GM10266 (cell line): ENCODE results near the gene INPP5J.

Experiments
- DNase-seq: peaks from one replicate; pipeline ENCODE4 v3.0.0; 2012; ENCODE audit errors: extremely low spot score
- CTCF ChIP-seq: IDR thresholded peaks from 2 replicates; pipeline ENCODE4 v1.5.1; 2012; ENCODE audit warnings: mild to moderate bottlenecking, low read depth; ENCODE audit not compliant: control insufficient read depth, insufficient read depth; ENCODE audit errors: missing control alignments

INPP5J gene

DNA sequence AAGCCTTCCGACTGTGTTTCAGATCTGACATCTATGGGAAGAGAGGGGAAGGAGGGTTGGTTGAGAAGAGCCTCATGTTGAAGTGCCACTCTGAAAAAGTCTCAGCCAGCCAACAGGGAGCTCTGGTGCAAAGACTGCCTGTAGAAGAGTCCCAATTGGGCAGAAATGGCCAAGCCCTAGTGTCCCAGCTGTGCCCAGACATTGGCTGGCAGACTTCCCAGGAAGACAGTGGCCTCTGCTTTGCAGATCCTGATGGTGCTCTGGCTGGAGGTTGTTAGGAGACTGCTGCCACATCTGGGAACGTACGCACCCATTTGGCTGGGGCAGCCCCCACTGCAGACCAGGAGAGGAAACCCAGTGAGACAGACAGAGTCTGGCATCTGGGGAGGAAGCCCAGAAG, 20.8 kb downstream of the INPP5J start:
- no peak for TF ChIP-seq CTCF
- no peak for DNase-seq

- no peak for DNase-seq
- TF ChIP-seq CTCF = no peak
Observed at GRCh38 chr22:31144223-31144622, 21.5 kb downstream of the INPP5J start.

DNA sequence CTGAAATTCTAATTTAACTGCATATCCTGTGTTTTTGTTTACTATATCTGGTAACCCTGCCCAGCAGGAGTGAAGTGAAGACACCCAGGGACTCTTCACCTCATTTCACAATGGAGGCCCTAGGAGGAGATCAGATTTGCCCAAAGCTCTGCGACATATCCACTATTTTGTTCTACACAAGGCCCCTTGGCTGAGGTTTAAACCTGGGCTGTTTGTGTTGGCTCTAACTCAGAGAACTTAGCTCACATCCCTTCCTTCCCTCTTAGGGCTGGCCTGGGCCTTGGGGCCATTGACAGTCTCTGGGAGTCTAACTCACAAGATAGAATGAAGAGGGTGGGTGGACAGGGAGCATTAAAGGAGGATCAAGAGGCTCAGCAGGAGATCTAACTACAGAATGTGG, 25.7 kb downstream of the INPP5J start:
- TF ChIP-seq CTCF = no peak
- peak; percentile 4 for DNase-seq

DNA sequence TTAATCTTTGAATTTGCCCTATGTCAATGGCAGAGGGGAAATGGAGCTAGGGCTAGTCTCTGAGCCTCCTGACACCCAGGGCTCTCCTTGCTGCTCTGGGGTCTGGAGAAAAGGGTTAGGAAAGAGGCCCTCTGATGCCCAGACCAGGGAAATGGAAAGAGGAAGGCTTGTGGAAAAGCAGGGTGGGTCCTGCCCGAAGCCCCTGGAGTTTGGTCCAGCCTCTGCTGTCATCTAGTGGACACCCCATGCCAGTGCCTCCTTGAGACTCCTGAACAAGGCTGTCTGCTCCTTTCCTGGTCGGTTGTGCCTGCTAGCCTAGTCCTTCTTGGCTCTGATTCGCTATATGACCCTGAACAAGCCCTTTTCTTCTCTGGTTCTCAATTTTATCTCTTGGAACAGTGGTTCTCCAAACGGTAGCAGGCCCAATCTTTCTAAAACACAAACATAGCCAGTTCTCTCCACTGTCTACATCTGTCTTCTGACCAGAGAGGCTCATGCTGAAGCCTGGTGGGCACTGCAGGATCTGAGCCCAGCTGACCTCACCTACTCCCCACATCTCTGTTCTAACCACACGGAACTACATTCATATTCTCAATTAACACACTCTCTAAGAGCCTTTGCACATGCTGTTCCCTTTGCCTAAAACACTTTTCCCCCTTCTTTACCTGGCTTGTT, 26.3 kb downstream of the INPP5J start:
- TF ChIP-seq CTCF = peak; percentile 72
- peak; percentile 71 for DNase-seq

DNA sequence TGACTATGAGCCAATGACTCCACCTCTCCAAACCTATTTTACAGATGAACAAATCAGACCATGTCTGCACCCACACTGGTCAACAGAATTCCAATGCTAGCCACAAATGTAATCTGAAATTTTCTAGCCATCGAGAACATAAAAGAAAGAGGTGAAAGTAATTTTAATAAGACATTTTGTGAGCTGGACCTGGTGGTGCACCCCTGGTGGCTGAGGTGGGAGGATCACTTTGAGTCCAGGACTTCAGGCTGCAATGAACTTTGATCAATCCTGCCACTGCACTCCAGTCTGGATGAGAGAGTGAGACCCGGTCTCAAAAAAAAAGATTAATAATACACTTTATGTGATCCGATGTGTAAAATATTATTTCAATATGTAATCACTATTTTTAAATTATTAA, 27.8 kb downstream of the INPP5J start:
- no peak for TF ChIP-seq CTCF
- DNase-seq = no peak

- DNase-seq = no peak
- no peak for TF ChIP-seq CTCF
Observed at GRCh38 chr22:31151872-31152271, 29.1 kb downstream of the INPP5J start.

- DNase-seq = no peak
- TF ChIP-seq CTCF = no peak
Observed at GRCh38 chr22:31153357-31153756, 30.6 kb downstream of the INPP5J start.
